ENCODE results near the gene CCDC200.
"Not testable (repeated sequence)": the region's sequence is repeated elsewhere in the genome, so short reads cannot be mapped to it uniquely, and the experiment has no call there.

CCDC200 gene

DNA sequence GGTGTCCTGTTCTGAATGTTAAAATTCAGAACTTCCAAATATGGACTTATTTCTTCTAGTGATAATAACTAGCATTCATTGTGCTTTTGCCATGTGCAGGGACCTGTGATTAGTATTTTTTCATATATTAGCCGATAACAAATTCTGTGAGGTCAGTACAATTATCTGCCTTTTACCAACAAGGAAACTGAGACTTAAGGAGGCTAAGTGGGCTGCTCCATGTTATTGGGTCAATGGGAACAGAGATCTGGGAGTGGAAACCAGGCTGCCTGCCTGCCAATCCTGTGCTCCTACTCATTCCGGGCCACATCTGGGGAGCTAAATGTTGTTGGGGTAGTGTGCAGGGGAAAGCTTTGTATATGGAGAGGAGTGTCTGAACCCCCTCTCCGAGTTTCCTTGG, 13.1 kb downstream of the CCDC200 start:
- no peak for DNase-seq

DNA sequence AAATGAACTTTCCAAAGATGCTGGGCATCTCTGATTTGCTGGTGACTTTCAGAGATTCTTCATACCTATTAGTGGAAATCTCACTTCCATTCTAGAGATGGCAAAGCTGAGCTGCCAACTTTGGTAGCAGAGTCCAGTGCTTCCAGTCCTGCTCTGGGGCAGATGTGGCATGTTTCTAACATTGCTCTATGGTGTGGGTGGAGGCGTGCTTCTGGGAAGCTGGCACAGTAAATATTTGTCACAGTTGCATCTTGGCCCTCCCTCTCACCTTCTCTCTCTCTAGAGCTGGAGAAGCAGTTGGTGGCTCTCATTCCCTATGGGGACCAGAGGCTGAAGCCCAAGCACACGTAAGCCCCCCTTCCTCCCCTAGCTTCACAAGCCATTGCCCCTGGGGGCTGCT, 14.9 kb downstream of the CCDC200 start:
- no peak for DNase-seq

DNA sequence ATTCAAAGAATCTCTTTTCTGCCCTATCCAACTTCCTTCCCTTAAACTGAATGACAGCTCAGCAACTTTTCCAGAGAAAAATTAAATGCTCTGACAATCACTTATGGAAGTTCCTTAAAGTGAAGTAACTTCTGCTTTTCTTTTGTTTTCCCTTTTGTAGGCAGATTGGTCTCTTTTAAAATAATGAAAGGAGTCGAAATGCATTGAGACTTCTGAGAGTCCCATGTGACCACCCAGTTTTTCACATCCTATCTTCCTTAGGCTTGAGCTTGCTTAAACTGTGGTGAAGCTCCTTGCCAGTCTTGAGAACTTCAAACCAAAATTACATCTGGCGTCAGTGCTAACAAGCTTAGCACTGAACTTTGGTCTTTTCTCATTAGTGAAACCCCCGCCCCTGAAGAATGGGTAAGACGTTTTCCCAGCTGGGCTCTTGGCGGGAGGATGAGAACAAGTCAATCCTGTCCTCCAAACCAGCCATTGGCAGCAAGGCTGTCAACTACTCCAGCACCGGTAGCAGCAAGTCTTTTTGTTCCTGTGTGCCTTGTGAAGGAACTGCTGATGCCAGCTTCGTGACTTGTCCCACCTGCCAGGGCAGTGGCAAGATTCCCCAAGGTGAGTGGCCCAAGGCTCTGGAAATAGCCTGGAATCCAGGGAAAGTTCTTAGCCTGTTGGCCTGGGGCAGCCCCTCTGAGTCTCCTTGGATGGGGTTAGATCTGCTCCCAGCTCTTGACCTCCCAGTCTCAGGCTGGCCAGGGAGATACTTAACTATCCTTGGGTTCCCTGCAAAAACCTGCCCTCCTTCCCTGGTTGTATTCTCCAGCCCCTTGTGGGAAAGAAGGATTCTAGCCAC, 15.6 kb downstream of the CCDC200 start:
- no peak for DNase-seq

DNA sequence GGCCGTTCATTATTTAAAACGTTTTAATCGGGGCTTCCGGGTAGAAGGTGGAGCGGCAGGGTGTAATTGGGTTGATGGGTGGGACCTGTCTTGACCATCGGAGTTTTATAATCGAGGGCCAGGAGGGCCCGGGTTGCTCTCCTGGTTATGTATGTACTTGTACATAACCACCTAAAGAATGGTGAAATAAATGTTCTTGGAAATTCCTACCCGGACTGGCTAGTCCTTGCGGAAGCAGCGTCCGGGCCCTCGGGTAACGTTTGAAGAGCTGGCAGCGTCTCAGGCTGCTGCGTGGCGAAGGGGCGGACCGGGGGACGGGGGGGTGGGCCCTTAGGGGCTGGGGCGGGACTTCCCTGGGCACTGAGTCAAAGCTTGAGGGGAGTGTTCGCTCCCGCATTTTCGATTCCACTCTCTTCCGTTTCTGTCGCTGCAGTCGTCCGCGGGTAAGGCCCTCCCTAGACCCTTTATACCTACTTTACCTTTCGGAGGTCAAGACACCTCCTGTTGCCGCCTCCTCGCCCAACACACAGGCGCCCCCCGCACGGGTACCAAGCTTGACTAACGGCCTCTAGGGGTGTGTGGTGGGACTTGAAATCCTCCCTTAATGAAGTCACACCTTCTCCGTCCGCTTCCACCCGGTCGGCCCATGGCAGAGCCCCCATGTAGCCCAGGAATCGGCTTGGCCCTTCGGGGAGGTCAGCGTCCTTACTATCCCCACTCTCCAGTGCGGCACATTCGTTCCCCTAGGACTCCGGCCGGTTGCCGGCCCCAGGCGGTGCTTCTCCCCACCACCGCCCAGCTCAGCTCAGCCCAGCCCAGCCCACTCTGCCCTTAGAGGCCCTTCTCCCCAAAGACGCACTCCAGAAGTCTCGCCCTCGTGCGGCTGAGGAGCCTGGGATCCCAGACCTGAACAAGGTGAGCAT, 16.7 kb downstream of the CCDC200 start, which contains the start of gene TMEM106A:
Gene TMEM106A (plus strand): TSS at position 396 of the 923 bp plus-strand sequence. CDS start 1,167 bp downstream, outside the sequence.
- DNase-seq = peak; percentile 75 to 78

DNA sequence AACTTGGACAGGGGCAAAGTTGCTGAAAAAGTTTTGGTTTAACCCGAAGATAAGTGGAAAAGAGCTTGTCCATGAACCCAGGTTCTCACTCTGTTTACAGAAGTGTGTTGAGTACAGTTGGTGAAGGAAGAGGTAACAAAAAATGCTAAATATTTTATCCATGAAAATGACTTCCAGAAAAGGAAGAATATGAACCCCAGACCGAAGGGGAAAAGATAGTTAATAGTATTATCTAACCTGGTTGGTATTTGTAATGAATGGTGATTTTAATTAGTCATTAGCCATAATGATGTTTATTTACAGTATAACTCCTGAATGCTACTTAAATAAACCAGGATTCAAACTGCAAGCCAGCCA, 17.3 kb downstream of the CCDC200 start:
- no peak for DNase-seq

DNA sequence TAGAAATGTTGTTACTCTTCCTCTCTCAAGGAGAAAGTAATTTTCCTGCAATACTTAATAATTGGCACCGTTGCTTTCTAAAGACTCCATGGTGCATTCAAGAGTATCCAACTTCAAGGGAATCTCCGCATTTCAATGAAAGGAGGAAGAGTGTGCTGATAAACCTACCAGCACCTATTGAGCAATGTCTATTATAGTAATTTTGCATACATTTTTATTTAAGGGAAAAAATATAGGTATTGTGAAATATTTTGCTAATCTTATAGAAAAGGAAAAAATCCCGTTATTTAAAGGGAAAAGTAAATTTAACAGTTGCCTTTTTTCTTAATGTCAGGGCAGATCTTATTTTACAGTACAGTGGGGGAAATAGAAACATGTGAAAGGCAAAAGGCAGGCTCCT, 17.8 kb downstream of the CCDC200 start:
- no peak for DNase-seq

DNA sequence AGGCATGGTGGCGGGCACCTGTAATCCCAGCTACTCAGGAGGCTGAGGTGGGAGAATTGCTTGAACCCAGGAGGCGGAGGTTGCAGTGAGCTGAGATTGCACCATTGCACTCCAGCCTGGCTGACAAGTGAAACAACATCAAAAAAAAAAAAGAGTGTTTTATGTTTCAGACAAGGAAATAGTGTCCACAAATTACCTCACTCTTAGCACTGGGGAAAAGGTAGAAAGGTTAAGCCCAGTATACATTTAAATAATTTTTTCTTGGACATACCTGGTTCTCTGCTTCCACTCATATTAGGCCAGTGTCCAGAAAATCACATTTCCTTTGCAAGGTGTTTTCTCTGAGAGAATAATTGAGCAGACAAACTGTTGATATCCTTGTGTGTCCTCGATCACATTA, 25.4 kb downstream of the CCDC200 start:
- not testable (repeated sequence) for DNase-seq

DNA sequence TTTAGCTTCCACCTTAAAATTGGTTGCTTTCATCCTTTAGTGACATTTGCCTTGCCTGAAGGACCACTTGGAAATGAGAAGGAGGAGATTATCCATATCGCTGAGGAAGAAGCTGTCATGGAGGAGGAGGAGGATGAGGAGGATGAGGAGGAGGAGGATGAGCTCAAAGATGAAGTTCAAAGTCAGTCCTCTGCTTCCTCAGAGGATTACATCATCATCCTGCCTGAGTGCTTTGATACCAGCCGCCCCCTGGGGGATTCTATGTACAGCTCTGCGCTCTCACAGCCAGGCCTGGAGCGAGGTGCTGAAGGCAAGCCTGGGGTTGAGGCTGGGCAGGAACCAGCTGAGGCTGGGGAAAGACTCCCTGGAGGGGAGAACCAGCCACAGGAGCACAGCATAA, 28.3 kb downstream of the CCDC200 start:
- no peak for DNase-seq

DNA sequence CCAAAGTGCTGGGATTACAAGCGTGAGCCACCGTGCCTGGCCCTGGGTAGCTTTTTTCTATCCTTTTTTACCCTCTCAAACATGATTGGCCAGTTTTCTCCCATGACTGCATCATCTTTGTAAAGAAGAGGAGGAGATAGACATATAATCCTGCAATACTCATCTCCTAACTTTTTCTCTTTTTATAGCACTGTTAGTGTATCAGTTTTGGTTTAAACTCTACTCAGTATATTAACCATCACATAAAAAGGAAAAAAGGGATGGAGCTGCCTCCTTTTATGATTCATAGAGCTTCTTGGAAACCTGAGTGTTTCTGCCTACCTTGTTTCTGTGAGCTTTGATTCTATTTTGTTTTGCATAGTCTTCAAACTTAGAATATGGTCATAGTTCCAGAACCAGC, 28.8 kb downstream of the CCDC200 start:
- DNase-seq = no peak

DNA sequence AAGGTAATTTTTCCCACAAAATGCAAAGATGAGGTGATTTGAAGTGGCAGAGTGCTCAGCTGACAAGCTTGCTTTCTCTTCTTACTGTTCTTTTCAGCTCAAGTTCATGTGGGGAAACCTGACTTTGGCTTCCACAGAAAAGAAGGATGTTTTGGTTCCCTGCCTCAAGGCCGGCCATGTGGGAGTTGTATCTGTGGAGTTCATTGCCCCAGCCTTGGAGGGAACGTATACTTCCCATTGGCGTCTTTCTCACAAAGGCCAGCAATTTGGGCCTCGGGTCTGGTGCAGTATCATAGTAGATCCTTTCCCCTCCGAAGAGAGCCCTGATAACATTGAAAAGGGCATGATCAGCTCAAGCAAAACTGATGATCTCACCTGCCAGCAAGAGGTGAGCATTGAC, 35.2 kb downstream of the CCDC200 start:
- DNase-seq = no peak

DNA sequence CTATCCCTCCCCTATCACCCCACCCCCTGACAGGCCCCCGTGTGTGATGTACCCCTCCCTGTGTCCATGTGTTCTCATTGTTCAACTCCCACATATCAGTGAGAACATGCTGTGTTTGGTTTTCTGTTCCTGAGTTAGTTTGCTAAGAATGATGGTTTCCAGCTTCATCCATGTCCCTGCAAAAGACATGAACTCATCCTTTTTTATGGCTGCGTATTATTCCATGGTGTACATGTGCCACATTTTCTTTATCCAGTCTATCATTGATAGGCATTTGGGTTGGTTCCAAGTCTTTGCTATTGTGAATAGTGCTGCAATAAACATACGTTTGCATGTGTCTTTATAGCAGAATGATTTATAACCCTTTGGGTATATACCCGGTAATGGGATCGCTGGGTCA, 41.8 kb downstream of the CCDC200 start:
- DNase-seq = not testable (repeated sequence)

DNA sequence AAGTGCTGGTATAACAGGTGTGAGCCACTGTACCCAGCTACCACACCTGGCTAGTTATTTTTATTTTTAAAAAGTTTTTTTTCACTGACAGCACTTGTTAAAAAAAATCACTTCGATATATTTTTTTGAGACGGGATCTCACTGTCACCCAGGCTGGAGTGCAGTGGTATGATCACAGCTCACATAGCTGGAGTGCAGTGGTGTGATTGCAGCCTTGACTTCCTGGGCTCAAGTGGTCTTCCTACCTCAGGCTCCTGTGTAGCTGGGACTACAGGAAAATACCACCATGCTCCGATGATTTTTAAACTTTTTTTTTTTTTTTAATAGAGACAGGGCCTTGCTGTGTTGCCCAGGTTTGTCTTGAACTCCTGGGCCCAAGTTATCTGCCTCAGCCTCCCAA, 44.5 kb downstream of the CCDC200 start:
- DNase-seq = no peak

DNA sequence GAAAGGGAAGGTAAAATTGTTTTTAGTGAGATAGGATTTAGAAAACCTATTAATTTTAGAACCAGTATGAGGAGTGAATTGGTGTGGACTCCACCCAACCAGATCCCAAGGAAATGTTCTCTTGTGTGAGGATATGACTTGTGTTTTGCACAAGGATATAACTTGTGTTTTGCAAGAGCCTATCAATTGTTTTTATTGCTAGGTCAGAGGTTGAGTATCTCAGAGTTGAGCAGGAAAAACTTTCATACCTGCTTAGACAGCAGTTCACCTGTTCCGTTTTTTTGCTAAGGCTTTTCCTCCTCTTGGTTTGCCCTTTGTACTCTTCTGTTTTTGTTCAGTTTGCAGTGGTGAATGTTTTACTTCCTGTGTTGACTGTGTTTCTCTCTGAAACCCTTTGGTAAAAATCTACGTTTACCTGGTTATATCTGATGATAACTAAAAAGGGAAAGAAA, 52.3 kb downstream of the CCDC200 start:
- no peak for DNase-seq

DNA sequence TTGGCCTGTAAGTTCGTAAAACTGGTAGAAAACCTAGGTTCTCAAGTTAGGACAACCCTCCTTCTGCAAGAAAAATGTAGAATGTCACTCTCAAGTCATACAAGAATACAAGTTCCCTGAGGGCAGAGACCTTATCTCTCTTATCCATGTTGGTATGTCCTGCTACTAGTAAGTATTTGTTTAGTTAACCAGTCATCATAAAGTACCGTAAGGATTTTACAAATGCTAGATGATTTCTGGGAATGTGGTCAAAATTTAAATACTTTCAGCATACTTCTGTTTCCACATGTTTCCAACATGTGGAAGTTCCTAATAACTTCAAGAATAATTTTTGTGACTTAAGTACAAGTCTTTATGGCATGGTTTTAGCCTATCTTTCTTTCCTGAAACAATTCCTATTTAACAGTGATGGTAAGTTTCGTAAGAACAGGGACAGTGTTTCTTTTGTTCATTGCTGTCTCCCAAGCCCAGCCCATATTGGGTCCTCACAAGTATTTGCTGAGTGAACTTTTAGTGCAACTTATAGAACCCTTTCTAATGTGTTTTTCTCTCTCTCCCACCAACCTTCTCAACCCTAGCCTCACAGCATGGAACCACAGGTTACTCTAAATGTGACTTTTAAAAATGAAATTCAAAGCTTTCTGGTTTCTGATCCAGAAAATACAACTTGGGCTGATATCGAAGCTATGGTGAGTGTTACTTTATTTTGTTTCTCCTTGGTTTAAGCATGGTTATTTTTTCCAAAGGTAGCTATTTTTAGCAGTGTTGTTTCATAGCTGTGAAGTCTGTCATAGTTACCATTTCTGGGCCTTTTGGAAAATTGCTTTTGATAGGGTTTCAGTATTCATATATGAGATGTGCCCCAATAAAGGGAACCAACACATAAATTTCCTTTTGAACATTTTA, 53.0 kb downstream of the CCDC200 start:
- no peak for DNase-seq

DNA sequence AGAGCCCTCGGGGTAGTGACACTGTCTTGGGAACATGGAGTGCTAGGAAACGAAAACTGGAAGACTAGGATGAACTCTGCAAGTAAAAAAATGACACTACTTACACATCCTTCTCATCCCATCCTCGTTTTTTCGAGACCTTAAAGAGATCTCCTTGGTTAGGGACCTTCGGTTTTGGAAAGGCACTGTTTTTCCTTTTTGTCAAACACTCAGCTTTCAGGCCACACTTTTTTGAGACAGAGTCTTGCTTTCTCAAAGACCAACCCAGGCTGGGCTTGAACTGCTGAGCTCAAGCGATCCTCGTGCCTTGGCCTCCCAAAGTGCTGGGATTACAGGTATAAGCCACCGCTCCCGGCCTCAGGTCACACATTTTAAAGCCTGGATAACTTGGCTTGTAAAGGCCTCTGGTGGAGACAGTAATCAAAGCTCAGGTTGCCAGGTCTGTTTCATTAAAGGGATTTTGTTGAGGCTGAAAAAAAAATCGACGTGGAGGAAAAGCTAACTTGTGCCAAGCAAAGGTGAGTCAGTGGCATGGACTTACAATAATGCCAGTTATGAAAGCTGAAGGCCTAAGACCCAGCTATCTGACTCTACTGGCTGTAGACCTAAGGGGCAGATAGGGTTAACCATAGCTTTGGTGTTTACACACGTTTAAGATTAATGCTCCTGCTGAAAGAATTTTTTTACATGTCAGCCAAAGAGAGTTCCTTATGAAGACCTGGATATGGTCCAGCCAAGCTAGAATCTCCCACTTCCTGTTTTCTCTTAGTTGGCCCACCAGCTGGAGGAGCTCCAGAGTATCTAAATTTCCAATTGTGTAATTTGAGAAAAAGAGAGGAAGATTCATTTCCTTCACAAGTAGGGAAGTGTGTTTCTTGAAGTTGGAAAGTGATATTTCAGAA, 56.6 kb downstream of the CCDC200 start:
- peak; percentile 32 to 38 for DNase-seq

Data from CD4-positive, alpha-beta T cell treated with Interleukin-4 for 1 hour (primary cell).